ENCODE measurements around the gene ARFGAP1.
A peak's percentile ranks its signal among the peaks of the same experiment; 100 is the strongest.
"Not testable (repeated sequence)": the region's sequence is repeated elsewhere in the genome, so short reads cannot be mapped to it uniquely, and the experiment has no call there.

Gene ARFGAP1

GRCh38 chr20:63239431-63239830, 33.2 kb upstream of the ARFGAP1 start:
- FAIRE-seq (no peak), DNase-seq (ENCODE audit: insufficient read length, low spot score) (no peak)

- DNase-seq (ENCODE audit: insufficient read length, low spot score) = no peak
These were observed 32.6 kb upstream of the ARFGAP1 start for GRCh38 chr20:63240004-63240403.

GRCh38 chr20:63241272-63241671, 31.3 kb upstream of the ARFGAP1 start:
- FAIRE-seq (no peak), DNase-seq (ENCODE audit: insufficient read length, low spot score) (no peak)

More at GRCh38 chr20:63240004-63240403, 32.6 kb upstream of the ARFGAP1 start:
- FAIRE-seq = no peak

DNA sequence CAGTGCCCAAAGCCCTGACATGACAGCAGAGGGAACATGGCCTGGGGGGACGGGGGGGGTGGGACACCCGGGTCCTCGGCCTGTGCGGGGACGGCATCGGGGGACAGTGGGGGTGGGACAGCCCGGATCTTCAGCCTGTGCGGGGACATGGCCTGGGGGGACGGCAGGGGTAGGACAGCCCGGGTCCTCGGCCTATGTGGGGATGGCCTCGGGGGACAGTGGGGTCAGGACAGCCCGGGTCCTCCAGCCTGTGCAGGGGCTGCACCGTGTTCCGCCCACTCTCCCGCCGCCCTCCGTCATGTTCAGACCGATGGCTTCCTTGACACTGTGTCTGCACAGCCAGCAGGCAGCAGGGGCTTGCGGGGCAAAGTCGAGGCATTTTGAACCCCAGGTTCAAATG, 29.9 kb upstream of the ARFGAP1 start:
- DNase-seq (ENCODE audit: insufficient read length, low spot score) = no peak
- no peak for FAIRE-seq

- FAIRE-seq (no peak), DNase-seq (ENCODE audit: insufficient read length, low spot score) (no peak)
These were observed 28.9 kb upstream of the ARFGAP1 start for GRCh38 chr20:63243604-63244247.

DNA sequence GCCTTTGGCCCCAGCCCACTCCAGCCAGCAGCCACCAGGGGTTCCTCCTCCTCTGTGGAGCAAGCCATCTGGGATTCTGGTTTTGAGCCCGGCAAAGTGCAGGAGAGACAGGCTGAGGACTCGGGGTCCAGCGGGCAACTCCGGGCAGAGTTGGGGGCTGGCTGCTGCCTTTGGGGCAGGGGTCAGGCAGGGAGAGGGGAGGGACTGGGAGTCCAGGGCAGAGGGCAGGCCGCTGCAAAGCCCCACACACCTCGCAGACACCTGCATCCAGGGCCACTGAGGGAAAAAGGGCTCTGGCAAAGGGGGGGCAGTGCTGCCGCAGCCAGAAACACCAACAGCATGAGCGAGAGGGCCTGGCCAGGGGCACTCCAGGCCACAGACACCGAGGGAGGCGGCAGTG, 28.1 kb upstream of the ARFGAP1 start:
- FAIRE-seq (no peak), DNase-seq (ENCODE audit: insufficient read length, low spot score) (no peak)

- DNase-seq (ENCODE audit: insufficient read length, low spot score) (no peak), FAIRE-seq (no peak)
These were observed 25.9 kb upstream of the ARFGAP1 start for GRCh38 chr20:63246490-63247288.

GRCh38 chr20:63247671-63248228, 24.9 kb upstream of the ARFGAP1 start:
- DNase-seq (ENCODE audit: insufficient read length, low spot score) = no peak
- no peak for FAIRE-seq

DNA sequence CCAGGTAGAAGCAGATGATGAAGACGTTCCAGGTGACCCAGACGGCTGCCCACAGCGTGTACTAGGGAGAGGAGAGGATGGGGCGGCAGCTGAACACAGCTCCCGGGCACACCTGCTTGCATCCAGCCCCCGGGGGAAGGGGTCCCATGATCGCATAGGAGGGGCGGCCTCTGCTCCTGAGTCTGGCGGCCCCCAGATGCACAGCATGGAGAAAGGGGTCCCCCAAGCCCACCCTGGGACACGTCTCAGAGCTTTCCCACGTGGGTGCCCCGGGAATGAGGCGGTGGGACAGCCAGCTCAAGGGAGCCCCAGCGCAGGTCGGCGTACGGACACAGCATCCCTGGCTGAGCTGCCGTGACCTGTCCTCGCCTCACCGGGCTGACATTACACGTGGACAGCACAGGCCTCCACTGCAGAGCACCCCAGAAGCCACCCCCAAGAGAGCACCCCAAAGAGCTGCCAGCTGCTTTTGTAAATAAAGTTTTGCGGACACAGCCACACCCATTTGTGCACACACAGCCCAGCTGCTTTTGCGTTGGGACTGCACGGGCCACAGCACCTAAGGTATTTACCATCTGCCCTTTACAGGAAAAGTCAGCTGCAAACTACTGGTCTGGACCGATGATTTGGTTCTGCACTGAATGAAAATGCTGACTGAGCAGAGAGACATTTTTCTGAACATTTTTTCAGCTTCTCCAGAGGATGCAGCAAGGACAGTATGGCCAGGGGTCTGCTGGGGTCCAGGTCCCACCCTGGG, 23.6 kb upstream of the ARFGAP1 start:
- FAIRE-seq (no peak), DNase-seq (ENCODE audit: insufficient read length, low spot score) (no peak)

DNA sequence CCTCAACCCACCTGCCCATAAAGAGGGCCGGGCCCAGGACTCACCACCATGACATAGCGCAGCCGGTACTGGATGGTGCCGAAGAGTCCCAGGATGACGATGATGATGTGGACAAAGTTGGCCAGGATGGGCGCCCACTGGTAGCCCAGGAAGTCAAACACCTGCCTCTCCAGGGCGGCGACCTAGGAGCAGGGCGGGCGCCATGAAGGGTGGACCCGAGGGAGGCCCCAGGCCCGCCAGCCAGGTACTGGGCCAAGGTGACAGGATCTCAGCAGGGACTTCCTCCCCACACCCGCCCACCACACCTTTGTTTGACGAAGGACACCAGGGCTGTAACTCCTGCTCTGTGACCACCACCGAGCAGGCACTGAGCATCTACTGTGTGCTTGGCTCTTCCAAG, 22.7 kb upstream of the ARFGAP1 start:
- DNase-seq (ENCODE audit: insufficient read length, low spot score) = no peak
- FAIRE-seq = peak; percentile 33

DNA sequence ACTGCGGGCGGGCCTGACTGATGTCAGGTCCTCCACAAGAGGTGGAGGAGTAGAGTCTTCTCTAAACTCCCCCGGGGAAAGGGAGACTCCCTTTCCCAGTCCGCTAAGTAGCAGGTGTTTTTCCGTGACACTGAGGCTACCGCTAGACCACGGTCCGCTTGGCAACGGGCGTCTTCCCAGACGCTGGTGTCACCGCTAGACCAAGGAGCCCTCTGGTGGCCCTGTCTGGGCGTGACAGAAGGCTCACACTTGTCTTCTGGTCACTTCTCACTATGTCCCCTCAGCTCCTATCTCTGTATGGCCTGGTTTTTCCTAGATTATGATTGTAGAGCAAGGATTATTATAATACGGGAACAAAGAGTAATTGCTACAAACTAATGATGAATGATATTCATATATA, 21.3 kb upstream of the ARFGAP1 start:
- FAIRE-seq; DNase-seq (ENCODE audit: insufficient read length, low spot score): not testable (repeated sequence)

DNA sequence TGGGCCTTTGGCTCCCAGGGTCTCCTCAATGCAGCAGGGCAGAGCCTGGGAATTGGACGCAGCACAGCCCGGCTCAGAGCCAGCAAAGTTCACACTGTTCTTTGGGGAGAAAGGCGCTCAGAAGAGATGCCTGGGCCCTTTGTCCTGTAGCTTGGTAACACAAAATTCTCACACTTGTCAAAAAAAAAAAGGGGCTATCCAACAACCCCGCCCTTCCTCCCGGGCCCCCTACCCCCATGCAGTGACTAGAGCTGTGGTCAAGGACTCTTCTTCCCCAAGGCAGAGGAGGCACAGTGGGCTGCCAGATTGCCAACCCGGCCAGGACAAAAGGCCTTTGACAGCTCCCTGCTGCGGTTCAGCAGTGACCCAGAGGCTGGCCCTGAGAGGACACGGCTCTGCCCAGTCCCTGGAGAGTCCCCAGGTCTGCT, 20.3 kb upstream of the ARFGAP1 start:
- FAIRE-seq = peak; percentile 31

DNA sequence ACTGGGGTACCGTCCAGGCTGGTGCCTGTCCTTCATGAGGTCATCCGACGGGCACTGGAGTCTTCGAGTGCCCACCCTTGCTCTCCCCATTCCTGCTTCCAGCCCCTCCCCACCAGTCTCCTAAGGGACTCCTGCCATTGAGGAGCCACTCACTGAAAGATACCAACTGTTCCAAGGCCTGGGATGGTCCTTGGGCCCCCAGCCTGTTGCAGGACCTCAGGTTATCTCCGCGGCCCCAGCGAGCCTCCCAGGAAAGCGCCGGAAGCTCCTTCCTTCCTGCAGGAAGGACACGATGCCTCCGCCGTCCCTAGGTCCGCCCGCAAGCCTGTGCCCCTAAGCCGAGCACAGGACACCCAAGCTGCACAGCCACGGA, 19.6 kb upstream of the ARFGAP1 start:
- FAIRE-seq = peak; percentile 68
- no peak for DNase-seq (ENCODE audit: insufficient read length, low spot score)

More for the DNA sequence above, 20.3 kb upstream of the ARFGAP1 start:
- DNase-seq (ENCODE audit: insufficient read length, low spot score) = no peak

GRCh38 chr20:63253438-63254231, 19.0 kb upstream of the ARFGAP1 start:
- DNase-seq (ENCODE audit: insufficient read length, low spot score) = no peak
- no peak for FAIRE-seq

DNA sequence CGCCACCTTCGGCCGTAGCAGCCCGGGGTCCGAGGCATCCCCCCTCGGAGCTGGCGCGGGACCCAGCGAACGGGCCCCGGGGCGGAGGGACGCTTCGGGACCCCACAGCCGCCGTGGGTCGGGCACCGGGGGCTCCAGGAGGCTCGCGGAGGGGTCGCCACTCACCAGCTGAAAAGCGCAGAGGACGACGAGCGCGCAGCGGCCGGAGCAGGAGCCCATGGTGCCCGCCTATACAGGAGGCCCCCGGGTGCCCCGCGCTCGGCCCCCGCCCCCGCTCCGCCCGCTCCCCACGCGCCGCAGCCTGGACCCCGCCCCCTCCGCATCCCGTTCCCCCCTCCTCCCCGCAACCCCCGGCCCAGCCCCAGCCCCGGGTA, 18.4 kb upstream of the ARFGAP1 start, which contains the start of gene NKAIN4:
NKAIN4 (minus strand) TSS at position 232 of the 374 bp plus-strand sequence; CDS start at position 219, 13 bp downstream.
- FAIRE-seq = peak; percentile 26
- no peak for DNase-seq (ENCODE audit: insufficient read length, low spot score)

- DNase-seq (ENCODE audit: insufficient read length, low spot score) = no peak
- FAIRE-seq = no peak
These were observed 17.8 kb upstream of the ARFGAP1 start for GRCh38 chr20:63254606-63255384.

DNA sequence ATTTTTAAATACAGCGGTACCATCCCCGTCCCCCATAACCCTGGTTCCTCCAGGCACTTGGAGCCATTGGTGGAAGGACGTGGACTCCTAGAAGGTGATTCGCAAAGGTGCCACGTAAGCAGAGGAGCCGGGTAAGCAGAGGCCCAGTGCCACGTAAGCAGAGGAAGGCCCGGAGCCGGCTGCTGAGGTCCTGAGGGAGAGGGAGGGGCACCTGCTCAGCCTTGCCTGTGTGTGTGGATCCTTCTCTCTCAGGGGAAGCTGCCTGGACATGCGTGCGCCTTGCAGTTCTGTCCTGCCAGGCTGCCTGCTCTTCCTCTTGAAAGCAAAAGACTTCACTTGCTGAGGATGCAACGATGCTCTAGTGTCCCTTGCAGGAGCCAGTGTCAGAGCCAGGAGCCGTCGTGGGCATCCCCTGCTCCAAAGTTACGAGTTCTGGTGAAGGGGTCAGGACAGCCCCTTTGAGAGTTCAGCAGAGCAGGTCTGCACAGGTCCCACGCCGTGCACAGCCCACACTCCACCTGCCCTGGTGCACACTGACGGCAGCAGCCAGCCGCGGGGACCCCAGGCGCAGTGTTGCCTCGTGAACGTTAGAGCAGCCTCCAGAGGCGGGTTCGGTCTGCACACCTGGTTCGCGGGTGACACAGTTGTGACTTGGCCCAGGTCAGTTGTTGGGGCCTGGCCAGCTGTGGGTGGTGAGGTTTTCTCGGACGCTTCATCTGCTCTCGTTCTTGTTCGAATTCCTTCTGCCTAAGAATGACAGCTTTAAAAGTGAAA, 16.5 kb upstream of the ARFGAP1 start:
- peak; percentile 68 for FAIRE-seq

DNA sequence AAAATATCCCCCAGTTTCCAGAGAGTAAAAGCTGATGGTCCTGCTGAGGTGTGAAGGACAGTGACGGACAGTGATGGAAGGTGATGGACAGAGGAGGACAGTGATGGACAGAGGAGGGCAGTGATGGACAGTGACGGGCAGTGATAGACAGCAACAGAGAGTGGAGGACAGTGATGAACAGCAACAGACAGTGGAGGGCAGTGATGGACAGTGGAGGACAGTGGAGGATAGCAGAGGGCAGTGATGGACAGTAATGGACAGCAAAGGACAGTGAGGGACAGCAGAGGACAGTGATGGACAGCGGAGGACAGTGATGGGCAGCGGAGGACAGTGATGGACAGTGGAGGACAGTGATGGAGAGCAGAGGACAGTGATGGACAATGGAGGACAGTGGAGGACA, 15.7 kb upstream of the ARFGAP1 start:
- FAIRE-seq = peak; percentile 98
- DNase-seq (ENCODE audit: insufficient read length, low spot score) = no peak

More for the DNA sequence above, 16.5 kb upstream of the ARFGAP1 start:
- no peak for DNase-seq (ENCODE audit: insufficient read length, low spot score)

DNA sequence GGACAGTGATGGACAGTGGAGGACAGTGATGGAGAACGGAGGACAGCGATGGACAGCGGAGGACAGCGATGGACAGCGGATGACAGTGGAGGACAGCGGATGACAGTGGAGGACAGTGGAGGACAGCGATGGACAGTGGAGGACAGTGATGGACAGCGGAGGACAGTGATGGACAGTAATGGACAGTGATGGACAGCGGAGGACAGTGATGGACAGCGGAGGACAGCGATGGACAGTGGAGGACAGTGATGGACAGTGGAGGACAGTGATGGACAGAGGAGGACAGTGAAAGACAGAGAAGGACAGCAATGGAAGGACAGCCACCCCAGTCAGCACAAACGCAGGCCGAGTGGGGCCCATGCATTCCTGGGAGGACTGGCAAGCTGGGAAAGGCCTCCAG, 15.0 kb upstream of the ARFGAP1 start:
- FAIRE-seq (no peak), DNase-seq (ENCODE audit: insufficient read length, low spot score) (no peak)
